ENCODE measurements around the gene RND1. TPM values are rescaled to one million over a fixed set of nuclear protein-coding genes. Genes with fewer than 3 reads are reported as not detected.

RND1 gene
- total RNA-seq, 3 donors from 2014 or later, result 1.1 to 3.5 (median 2.4) TPM

DNA sequence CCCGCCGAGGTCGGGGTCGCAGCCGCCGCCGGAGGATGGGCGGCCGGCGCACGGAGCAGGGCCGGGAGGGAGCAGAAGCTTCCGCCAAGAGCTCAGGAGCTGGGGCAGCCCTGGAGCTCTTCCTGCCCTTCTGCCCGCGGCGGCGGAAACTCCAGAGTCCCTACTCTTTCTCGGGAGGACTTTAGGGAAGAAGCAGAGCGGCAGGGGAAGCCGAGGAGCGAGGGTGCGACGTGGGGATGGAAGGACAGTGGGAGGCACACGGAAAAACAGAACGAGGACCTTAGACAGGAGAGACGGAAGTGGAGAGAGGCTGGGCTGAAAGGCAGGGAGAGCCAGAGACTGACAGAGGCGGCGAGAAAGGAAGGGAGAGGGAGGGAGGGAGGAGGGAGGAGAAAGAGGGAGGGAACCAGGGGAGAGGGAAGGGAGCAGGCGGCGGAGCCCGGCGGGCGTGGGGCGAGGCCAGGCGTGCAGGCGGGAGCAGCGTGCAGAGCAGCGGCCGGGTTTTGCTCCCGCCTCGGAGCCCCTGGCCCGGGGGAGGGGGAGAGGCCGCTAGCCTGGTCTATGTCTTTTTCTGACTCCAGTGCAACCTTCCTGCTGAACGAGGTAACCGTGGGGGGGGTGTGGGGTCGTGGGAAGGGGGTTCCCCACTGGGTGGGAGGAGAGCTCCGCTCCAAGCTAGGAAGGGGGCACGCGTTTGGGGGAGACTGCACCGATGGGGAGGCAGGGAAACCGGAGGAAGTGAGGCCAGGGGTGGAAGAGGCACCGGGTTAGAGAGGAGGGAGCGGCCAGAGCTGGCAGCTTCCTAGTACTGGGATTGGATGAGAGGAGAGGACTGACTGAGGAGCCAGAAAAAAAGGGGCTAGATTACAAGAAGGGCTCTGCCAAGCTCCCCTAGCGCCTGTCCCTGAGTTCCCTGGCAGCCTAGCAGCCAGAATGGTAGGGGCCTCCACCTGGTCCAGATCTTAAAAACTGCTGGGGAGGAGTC is 50.3 kb downstream of the RND1 start:
- TF ChIP-seq, protein P1, sequence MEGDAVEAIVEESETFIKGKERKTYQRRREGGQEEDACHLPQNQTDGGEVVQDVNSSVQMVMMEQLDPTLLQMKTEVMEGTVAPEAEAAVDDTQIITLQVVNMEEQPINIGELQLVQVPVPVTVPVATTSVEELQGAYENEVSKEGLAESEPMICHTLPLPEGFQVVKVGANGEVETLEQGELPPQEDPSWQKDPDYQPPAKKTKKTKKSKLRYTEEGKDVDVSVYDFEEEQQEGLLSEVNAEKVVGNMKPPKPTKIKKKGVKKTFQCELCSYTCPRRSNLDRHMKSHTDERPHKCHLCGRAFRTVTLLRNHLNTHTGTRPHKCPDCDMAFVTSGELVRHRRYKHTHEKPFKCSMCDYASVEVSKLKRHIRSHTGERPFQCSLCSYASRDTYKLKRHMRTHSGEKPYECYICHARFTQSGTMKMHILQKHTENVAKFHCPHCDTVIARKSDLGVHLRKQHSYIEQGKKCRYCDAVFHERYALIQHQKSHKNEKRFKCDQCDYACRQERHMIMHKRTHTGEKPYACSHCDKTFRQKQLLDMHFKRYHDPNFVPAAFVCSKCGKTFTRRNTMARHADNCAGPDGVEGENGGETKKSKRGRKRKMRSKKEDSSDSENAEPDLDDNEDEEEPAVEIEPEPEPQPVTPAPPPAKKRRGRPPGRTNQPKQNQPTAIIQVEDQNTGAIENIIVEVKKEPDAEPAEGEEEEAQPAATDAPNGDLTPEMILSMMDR (IDR thresholded peaks at IDR 0.05), result no peak
- ATAC-seq, result peak; percentile 84
- no peaks in the 10 kb centered on the region for H3K36me3 ChIP-seq (ENCODE audit: low read depth)
- peak overlapping the region; percentile 63 for H3K4me3 ChIP-seq
- no peaks in the 10 kb centered on the region for H3K9me3 ChIP-seq
- H3K4me1 ChIP-seq (ENCODE audit: low read depth), result peaks cover 25% of the 10 kb centered on the region
- intact Hi-C loops (cut with DNase I, micrococcal nuclease), result no loop called here
- DNase-seq, result peak; percentile 86 to 87 (median 87)

DNA sequence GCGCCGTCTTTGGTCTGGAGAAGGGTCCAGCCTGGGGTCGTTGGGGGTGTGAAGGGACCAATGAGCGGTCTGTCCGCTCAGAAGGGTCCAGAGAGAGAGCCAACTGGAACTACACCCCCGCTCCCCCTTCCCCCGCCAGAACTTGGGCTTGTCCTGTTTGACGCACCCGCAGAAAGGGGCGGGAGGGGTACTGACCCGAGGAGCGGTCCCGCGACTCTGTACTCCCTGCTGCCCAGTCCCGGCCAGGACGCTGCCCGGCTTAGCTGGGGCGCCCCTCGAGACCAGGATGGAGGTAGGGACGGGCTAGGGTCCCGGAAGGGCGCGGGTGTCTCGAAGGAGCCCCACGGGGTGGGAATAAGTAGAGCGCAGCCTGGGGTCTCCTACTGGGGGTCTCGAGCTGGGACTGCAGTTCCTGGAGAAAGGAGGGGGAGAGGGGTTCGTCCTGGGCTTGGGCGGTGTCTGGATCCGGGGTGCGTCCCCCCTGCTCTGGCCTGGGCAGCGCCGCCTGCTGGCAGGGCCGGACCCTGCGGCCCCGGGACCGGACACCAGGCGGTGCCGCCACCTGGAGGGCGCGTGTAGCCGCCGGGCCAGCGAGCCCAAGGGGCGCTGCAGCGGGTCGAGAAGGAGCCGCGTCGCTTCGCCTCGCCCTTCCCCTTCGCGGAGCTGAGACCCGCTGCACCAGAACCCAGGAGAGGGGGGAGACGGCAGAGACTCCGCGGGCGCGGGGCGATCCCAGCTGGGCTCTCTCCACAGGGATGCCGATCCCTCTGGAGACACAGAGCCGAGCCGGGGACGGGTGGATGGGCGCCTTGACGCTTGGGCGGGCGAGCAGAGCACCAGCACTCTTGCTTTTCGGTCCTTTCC is 51.2 kb downstream of the RND1 start:
- H3K36me3 ChIP-seq (ENCODE audit: low read depth), result no peaks in the 10 kb centered on the region
- TF ChIP-seq, protein P1 (IDR thresholded peaks at IDR 0.05), result peak; percentile 100
- H3K4me3 ChIP-seq, result peak overlapping the region; percentile 63
- no peaks in the 10 kb centered on the region for H3K9me3 ChIP-seq
- DNase-seq (peak; percentile 91 to 96 (median 95)), ATAC-seq (peak; percentile 87)
- peaks cover 25% of the 10 kb centered on the region for H3K4me1 ChIP-seq (ENCODE audit: low read depth)
- intact Hi-C loops (cut with DNase I, micrococcal nuclease), result no loop called here

DNA sequence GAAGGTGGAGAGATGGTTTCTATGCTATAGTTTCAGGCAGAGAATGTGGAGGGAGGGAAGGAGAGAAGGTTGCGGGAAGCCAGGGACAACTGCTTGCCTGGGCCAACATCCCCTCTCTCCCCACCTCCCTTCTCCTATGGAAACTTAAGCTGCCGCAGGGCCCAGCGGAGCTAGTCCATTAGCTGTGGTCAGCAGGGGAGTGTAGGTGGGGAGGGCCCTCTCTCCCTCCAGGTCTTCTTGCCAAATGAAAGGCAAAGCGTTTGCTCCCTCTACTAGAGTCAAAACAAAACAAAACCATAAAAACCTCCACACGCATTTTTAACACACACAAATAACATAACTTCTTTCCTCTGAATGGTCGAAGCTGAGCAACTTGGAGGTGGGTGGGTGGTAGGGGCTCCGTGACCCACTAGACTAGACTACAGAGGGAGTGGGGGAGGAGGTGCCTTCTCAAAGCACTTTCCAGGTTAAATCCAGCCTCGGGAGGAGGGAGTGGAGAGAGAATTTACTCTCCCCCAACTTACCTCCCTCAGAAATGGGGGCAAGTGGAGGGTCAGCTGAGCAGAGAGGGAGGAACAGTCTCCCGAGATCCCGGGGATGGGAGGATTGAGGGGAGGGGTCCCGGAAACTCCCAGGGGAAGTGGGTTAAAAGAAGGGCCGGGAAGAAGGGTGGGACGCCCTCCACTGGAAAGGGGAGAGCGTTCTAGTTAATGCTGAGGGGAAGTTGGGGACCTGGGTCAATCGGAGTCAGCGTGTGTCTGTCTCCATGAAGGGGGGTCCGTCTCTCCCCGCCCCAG is 52.0 kb downstream of the RND1 start:
- Histone ChIP-seq H3K4me1 (ENCODE audit: low read depth) (peaks cover 25% of the 10 kb centered on the region), H3K9me3 (no peaks in the 10 kb centered on the region), H3K4me3 (peak overlapping the region; percentile 63), H3K36me3 (ENCODE audit: low read depth) (no peaks in the 10 kb centered on the region)
- intact Hi-C loops (cut with DNase I, micrococcal nuclease), result no loop called here
- peak in 1 of 3 donors; percentile 35 for DNase-seq
- no peak for ATAC-seq
- TF ChIP-seq, protein P1 (IDR thresholded peaks at IDR 0.05), result no peak

DNA sequence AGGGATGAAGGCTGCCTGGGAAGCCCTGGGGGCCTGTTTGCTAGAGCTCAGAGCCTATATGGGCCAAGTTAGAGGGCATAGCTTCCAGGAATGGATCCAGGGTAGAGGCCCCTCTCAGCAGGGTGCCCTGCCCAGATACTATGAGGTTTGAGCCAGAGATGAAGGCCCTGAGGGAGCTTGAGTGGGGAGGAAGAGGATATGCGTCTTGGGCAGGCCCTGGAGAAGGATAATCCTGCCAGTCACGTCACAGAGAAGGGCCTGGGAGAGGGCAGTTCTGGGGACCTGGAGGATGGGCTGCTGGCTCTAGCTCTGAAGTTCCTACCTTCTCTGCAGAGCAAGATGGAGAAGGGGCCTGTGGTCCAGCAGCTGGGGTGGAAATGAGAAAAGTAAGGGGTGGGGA is 53.3 kb downstream of the RND1 start:
- peaks cover 19% of the 10 kb centered on the region for H3K4me1 ChIP-seq (ENCODE audit: low read depth)
- no peak overlapping the region for H3K4me3 ChIP-seq
- no peak for ATAC-seq
- intact Hi-C loops (cut with DNase I, micrococcal nuclease), result no loop called here
- H3K36me3 ChIP-seq (ENCODE audit: low read depth), result no peaks in the 10 kb centered on the region
- TF ChIP-seq, protein P1 (IDR thresholded peaks at IDR 0.05), result no peak
- no peaks in the 10 kb centered on the region for H3K9me3 ChIP-seq
- DNase-seq, result no peak

Data from mucosa of descending colon (tissue), 3 donors.